Measurements from ENCODE around the gene KLF12.

- TF ChIP-seq, protein P1, sequence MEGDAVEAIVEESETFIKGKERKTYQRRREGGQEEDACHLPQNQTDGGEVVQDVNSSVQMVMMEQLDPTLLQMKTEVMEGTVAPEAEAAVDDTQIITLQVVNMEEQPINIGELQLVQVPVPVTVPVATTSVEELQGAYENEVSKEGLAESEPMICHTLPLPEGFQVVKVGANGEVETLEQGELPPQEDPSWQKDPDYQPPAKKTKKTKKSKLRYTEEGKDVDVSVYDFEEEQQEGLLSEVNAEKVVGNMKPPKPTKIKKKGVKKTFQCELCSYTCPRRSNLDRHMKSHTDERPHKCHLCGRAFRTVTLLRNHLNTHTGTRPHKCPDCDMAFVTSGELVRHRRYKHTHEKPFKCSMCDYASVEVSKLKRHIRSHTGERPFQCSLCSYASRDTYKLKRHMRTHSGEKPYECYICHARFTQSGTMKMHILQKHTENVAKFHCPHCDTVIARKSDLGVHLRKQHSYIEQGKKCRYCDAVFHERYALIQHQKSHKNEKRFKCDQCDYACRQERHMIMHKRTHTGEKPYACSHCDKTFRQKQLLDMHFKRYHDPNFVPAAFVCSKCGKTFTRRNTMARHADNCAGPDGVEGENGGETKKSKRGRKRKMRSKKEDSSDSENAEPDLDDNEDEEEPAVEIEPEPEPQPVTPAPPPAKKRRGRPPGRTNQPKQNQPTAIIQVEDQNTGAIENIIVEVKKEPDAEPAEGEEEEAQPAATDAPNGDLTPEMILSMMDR (IDR thresholded peaks at IDR 0.05; ENCODE audit: insufficient read depth, low read depth, low read length), result no peak
- TF ChIP-seq EZH2 (IDR thresholded peaks at IDR 0.05; ENCODE audit: insufficient read depth, low read length), result no peak
These were observed 36.1 kb downstream of the KLF12 start for GRCh38 chr13:74098077-74098476.
